Parathyroid adenoma (tissue), 2 donors: ENCODE results near the gene LGI2.
"Not testable (repeated sequence)": the region's sequence is repeated elsewhere in the genome, so short reads cannot be mapped to it uniquely, and the experiment has no call there.

Experiments
- H2AFZ ChIP-seq: fragments of 300-600 bp; sonication (generic); one replicate; pipeline ENCODE4 v1.7.0; 2017; ENCODE audit warnings: antibody characterized with exemption, mild to moderate bottlenecking
- H3K27ac ChIP-seq: fragments of 300-600 bp; sonication (generic); one replicate; pipeline ENCODE4 v1.7.0; 2017
- H3K27me3 ChIP-seq: fragments of 300-600 bp; sonication (generic); one replicate; pipeline ENCODE4 v1.7.0; 2017; ENCODE audit warnings: low read length; ENCODE audit not compliant: control insufficient read depth, insufficient read depth
- H3K36me3 ChIP-seq: fragments of 300-600 bp; sonication (generic); one replicate; pipeline ENCODE4 v1.7.0; 2017; ENCODE audit warnings: low read length; ENCODE audit not compliant: control insufficient read depth, insufficient read depth
- H3K4me1 ChIP-seq: fragments of 300-600 bp; sonication (generic); one replicate; pipeline ENCODE4 v1.7.0; 2017; ENCODE audit warnings: control low read depth
- H3K4me2 ChIP-seq: fragments of 300-600 bp; sonication (generic); one replicate; pipeline ENCODE4 v1.7.0; 2017; ENCODE audit warnings: low read length
- H3K4me3 ChIP-seq: fragments of 300-600 bp; sonication (generic); one replicate; pipeline ENCODE4 v1.7.0; 2017; ENCODE audit warnings: low read depth, low read length
- H3K79me2 ChIP-seq: fragments of 300-600 bp; sonication (generic); one replicate; pipeline ENCODE4 v1.7.0; 2017; ENCODE audit warnings: control low read depth
- H3K9ac ChIP-seq: fragments of 300-600 bp; sonication (generic); one replicate; pipeline ENCODE4 v1.7.0; 2017; ENCODE audit warnings: mild to moderate bottlenecking
- H3K9me3 ChIP-seq: fragments of 300-600 bp; sonication (generic); one replicate; pipeline ENCODE4 v1.7.0; 2017; ENCODE audit warnings: low read length; ENCODE audit not compliant: control insufficient read depth
- TF ChIP-seq, protein P1 (sequence below): fragments of 300-600 bp; sonication (generic); IDR thresholded peaks from one replicate; pipeline ENCODE4 v1.7.0; 2017; ENCODE audit warnings: antibody characterized with exemption, mild to moderate bottlenecking
- donor health status: primary hyperparathyroidism.

LGI2 gene

DNA sequence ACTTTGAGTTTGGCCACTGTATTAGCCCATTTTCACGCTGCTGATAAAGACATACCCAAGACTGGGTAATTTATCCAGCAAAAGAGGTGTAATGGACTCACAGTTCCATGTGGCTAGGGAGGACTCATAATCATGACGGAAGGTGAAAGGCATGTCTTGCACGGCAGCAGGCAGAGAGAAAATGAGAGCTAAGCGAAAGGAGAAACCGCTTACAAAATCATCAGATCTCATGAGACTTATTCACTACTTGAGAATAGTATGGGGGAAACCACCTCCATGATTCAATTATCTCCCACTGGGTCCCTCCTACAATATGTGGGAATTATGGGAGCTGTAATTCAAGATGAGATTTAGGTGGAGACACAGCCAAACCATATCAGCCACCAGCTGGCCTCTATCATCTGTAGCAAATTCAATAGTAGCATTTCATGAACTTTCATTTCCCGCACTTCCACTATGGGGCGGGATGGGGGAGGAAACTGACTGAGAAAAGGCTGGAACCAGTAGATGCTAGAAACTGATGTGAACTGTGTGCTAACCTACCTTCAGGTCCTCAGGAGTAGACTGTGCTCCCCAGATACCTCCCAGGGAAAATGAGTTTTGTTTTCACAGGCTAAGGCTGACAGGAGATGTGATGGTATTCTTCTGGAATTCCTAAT is 35.3 kb upstream of the LGI2 start:
- Histone ChIP-seq H3K9ac (no peak overlapping the region), H3K27ac (no peak overlapping the region), H3K4me1 (peaks cover 2% of the 10 kb centered on the region), H3K27me3 (no peaks in the 10 kb centered on the region), H3K9me3 (no peaks in the 10 kb centered on the region), H2AFZ (no peak overlapping the region), H3K4me3 (no peak overlapping the region), H3K36me3 (no peaks in the 10 kb centered on the region), H3K4me2 (no peak overlapping the region), H3K79me2 (no peaks in the 10 kb centered on the region)
- TF ChIP-seq, protein P1, sequence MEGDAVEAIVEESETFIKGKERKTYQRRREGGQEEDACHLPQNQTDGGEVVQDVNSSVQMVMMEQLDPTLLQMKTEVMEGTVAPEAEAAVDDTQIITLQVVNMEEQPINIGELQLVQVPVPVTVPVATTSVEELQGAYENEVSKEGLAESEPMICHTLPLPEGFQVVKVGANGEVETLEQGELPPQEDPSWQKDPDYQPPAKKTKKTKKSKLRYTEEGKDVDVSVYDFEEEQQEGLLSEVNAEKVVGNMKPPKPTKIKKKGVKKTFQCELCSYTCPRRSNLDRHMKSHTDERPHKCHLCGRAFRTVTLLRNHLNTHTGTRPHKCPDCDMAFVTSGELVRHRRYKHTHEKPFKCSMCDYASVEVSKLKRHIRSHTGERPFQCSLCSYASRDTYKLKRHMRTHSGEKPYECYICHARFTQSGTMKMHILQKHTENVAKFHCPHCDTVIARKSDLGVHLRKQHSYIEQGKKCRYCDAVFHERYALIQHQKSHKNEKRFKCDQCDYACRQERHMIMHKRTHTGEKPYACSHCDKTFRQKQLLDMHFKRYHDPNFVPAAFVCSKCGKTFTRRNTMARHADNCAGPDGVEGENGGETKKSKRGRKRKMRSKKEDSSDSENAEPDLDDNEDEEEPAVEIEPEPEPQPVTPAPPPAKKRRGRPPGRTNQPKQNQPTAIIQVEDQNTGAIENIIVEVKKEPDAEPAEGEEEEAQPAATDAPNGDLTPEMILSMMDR: no peak

DNA sequence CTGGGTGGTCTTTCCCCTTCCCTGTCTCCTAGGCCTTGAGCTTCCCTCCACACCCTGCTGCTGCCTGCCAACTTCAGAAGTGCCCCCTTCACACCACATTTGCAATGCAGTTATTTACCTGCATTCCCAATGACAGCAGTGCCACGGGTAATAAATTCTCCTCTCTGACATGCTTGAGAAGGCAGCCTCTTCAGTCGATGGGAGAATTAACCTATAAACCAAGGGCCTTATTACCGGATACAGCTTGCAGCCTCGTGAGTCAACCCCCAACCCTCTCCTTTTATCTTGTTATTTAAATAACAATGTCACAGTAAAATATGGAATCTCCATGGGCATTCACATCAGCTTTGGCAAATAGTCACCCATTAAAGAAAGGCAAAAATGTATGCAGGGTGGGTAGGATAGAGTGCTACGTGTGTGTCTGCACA is 34.7 kb upstream of the LGI2 start:
- H3K4me3 ChIP-seq: no peak overlapping the region
- no peak overlapping the region for H3K27ac ChIP-seq

DNA sequence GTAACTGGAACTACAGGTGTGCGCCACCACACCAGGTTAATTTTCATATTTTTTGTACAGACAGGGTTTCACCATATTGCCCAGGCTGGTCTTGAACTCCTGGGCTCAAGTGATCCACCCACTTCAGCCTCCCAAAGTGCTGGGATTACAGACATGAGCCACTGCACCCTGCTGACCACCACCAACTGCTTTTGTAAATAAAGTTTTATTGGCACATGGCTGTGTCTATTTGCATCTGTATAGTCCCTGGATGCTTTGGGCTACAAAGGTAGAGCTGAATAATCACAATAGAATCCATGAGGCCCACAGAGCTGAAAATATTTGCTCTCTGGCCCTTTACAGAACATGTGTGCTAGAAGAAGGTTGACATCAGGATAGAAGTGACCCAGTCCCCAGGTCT is 33.7 kb upstream of the LGI2 start:
- H3K4me3 ChIP-seq, H3K27me3 ChIP-seq, H3K4me1 ChIP-seq, H3K27ac ChIP-seq, H3K9me3 ChIP-seq, H3K36me3 ChIP-seq, H3K4me2 ChIP-seq, H3K9ac ChIP-seq, H3K79me2 ChIP-seq, H2AFZ ChIP-seq: not testable (repeated sequence)

More for the DNA sequence above, 34.7 kb upstream of the LGI2 start:
- Histone ChIP-seq H3K4me1 (no peaks in the 10 kb centered on the region), H3K9me3 (no peaks in the 10 kb centered on the region), H3K27me3 (no peaks in the 10 kb centered on the region), H3K9ac (no peak overlapping the region), H2AFZ (no peak overlapping the region), H3K79me2 (no peaks in the 10 kb centered on the region), H3K36me3 (no peaks in the 10 kb centered on the region), H3K4me2 (no peak overlapping the region)
- TF ChIP-seq, protein P1: no peak

DNA sequence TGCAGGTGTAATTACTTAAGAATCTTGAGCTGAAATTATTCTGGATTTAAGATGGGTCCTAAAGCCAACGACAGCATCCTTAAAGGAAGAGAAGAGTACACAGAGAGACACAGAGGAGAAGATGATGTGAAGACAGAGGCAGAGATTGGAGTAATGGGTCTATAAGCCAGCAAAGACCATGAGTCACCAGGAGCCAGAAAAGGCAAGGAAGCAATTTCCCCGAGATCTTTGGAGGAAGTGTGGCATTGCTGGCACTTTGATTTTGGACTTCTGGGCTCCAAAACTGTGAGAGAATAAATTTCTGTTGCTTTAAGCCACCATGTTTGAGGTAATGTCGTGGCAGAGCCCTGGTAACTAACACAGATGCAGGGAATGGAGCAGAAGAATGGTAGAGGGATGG is 32.4 kb upstream of the LGI2 start:
- Histone ChIP-seq H3K79me2 (no peaks in the 10 kb centered on the region), H3K4me2 (no peak overlapping the region), H2AFZ (no peak overlapping the region), H3K27me3 (no peaks in the 10 kb centered on the region), H3K9ac (no peak overlapping the region), H3K9me3 (no peaks in the 10 kb centered on the region), H3K4me1 (no peaks in the 10 kb centered on the region), H3K36me3 (no peaks in the 10 kb centered on the region), H3K4me3 (no peak overlapping the region), H3K27ac (no peak overlapping the region)
- TF ChIP-seq, protein P1: no peak

DNA sequence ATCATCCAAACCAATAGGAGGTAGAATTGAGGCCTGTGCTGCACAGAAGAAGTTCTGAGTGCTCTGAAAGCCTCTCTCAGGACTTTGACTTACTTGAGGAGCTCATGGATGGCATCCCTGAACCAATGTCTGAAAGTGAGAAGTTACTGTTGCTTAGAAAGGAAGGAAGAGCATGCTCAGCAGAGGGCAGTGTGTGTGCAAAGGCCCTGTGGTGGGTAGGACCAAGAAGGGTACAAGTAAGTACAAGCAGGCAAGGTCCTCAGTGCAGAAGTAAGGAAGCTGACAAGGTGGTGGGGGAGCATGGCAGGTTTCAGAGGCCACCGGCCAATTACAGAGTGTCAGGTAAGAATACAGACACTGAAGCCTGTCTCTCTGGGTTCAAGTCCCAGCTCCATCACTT is 31.4 kb upstream of the LGI2 start:
- H3K27ac ChIP-seq: no peak overlapping the region
- no peaks in the 10 kb centered on the region for H3K9me3 ChIP-seq
- H3K4me3 ChIP-seq: no peak overlapping the region
- no peaks in the 10 kb centered on the region for H3K4me1 ChIP-seq
- no peak overlapping the region for H3K4me2 ChIP-seq
- no peak overlapping the region for H2AFZ ChIP-seq
- H3K36me3 ChIP-seq: no peaks in the 10 kb centered on the region
- no peaks in the 10 kb centered on the region for H3K27me3 ChIP-seq
- TF ChIP-seq, protein P1: no peak
- H3K79me2 ChIP-seq: no peaks in the 10 kb centered on the region
- no peak overlapping the region for H3K9ac ChIP-seq
